ENCODE results near the gene FAM241A. TPM values are rescaled to one million over a fixed set of nuclear protein-coding genes. Genes with fewer than 3 reads are reported as not detected.

The FAM241A gene
- total and polyA plus RNA-seq, 2 of the 13 experiments (the other 11 are each of a cell fraction or from before 2014, with no cell fraction given), result 0.61 to 0.69 TPM

DNA sequence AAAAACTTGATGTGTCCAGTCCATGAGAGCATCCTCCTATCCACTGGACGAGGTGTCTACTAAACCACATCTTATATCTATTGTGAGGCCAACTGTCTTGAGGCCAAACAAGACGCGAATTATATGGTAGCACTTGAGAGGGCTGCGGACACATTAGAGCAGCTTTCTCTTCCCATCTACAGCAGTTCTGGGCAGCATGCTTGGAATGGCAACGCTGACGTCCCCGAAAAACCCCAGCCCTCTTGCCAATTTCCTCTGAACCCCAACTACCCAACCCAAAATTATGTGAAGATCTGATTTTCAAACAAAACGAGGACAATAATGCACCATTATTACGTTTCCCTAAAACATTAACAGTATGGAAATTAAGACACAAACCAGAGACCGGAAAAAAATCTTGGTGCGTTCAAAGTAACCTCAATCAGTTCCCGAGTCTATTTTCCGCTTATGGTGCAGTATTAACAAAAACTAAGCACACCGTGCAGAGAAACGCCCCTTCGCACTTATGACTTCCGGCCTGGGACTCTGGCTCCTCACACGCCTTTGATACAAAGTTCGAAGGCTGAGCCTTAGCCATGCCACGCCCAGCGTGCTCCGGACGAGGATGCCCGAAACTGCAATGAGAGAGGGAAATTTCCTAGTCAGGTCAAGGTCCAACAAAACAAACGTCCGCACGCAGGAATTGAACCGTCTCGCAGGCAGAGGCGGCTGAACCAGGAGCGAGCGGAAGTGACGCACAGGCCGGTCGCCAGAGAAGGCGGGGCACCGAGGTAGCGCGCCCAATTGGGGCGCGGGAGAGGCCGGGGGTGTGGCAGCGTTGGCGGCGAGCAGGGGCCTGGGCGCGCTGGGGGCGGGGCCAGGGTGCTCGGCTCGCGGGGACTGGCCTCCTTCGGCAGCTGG is 85.9 kb downstream of the FAM241A start (continued):
- no peak for TF ChIP-seq KLF15 (CRISPR knock-in tag; IDR thresholded peaks at IDR 0.05; ENCODE audit: borderline replicate concordance)
- peak; percentile 24; the same call in 1 of the 2 replicates for TF ChIP-seq ZNF414 (CRISPR knock-in tag; IDR thresholded peaks at IDR 0.05)
- TF ChIP-seq, protein P1, sequence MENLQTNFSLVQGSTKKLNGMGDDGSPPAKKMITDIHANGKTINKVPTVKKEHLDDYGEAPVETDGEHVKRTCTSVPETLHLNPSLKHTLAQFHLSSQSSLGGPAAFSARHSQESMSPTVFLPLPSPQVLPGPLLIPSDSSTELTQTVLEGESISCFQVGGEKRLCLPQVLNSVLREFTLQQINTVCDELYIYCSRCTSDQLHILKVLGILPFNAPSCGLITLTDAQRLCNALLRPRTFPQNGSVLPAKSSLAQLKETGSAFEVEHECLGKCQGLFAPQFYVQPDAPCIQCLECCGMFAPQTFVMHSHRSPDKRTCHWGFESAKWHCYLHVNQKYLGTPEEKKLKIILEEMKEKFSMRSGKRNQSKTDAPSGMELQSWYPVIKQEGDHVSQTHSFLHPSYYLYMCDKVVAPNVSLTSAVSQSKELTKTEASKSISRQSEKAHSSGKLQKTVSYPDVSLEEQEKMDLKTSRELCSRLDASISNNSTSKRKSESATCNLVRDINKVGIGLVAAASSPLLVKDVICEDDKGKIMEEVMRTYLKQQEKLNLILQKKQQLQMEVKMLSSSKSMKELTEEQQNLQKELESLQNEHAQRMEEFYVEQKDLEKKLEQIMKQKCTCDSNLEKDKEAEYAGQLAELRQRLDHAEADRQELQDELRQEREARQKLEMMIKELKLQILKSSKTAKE (CRISPR knock-in tag; IDR thresholded peaks at IDR 0.05; ENCODE audit: borderline replicate concordance), result peak; percentile 59; the same call in 1 of the 2 replicates
- TF ChIP-seq, protein P2, sequence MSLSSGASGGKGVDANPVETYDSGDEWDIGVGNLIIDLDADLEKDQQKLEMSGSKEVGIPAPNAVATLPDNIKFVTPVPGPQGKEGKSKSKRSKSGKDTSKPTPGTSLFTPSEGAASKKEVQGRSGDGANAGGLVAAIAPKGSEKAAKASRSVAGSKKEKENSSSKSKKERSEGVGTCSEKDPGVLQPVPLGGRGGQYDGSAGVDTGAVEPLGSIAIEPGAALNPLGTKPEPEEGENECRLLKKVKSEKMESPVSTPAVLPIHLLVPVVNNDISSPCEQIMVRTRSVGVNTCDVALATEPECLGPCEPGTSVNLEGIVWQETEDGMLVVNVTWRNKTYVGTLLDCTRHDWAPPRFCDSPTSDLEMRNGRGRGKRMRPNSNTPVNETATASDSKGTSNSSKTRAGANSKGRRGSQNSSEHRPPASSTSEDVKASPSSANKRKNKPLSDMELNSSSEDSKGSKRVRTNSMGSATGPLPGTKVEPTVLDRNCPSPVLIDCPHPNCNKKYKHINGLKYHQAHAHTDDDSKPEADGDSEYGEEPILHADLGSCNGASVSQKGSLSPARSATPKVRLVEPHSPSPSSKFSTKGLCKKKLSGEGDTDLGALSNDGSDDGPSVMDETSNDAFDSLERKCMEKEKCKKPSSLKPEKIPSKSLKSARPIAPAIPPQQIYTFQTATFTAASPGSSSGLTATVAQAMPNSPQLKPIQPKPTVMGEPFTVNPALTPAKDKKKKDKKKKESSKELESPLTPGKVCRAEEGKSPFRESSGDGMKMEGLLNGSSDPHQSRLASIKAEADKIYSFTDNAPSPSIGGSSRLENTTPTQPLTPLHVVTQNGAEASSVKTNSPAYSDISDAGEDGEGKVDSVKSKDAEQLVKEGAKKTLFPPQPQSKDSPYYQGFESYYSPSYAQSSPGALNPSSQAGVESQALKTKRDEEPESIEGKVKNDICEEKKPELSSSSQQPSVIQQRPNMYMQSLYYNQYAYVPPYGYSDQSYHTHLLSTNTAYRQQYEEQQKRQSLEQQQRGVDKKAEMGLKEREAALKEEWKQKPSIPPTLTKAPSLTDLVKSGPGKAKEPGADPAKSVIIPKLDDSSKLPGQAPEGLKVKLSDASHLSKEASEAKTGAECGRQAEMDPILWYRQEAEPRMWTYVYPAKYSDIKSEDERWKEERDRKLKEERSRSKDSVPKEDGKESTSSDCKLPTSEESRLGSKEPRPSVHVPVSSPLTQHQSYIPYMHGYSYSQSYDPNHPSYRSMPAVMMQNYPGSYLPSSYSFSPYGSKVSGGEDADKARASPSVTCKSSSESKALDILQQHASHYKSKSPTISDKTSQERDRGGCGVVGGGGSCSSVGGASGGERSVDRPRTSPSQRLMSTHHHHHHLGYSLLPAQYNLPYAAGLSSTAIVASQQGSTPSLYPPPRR (CRISPR knock-in tag; IDR thresholded peaks at IDR 0.05; ENCODE audit: borderline replicate concordance), result no peak; the same call in 1 of the 2 replicates
- TF ChIP-seq ZNF546 (CRISPR knock-in tag; conservative IDR thresholded peaks at IDR 0.05), result 0 out of 2 replicates have a peak, but pooled peaks have one; percentile 3
- no peak; the same call in 1 of the 2 replicates for TF ChIP-seq ZNF607 (CRISPR knock-in tag; IDR thresholded peaks at IDR 0.05; ENCODE audit: borderline replicate concordance)
- no peak for TF ChIP-seq ZNF24 (IDR thresholded peaks at IDR 0.05)
- no peak for TF ChIP-seq JUND (CRISPR knock-in tag; IDR thresholded peaks at IDR 0.05)
- 0 out of 2 replicates have a peak, but pooled peaks have one; percentile 37 for TF ChIP-seq TMF1 (CRISPR knock-in tag; IDR thresholded peaks at IDR 0.05; ENCODE audit: low read depth)
- TF ChIP-seq BHLHE40 (IDR thresholded peaks at IDR 0.05; ENCODE audit: low read length), result peak; percentile 29; the same call in 1 of the 2 replicates
- TF ChIP-seq ISL2 (CRISPR knock-in tag; IDR thresholded peaks at IDR 0.05), result peak; percentile 76
- TF ChIP-seq SMAD3 (CRISPR knock-in tag; IDR thresholded peaks at IDR 0.05), result peak; percentile 65; the same call in 1 of the 2 replicates
- TF ChIP-seq ZNF562 (CRISPR knock-in tag; IDR thresholded peaks at IDR 0.05; ENCODE audit: borderline replicate concordance), result no peak
- TF ChIP-seq NR2F1 (CRISPR knock-in tag; IDR thresholded peaks at IDR 0.05), result no peak
- TF ChIP-seq ZNF446 (CRISPR knock-in tag; IDR thresholded peaks at IDR 0.05), result no peak
- no peak for TF ChIP-seq ZNF530 (CRISPR knock-in tag; IDR thresholded peaks at IDR 0.05; ENCODE audit: low read depth)
- TF ChIP-seq POLR2AphosphoS5 (IDR thresholded peaks at IDR 0.05; ENCODE audit: low read depth, low read length), result peak; percentile 54
- no peak for TF ChIP-seq PCBP2 (optimal IDR thresholded peaks at IDR 0.05; ENCODE audit: low read depth, low read length, poor library complexity, severe bottlenecking)
- no peak; the same call in 1 of the 2 replicates for TF ChIP-seq SNAPC2 (CRISPR knock-in tag; IDR thresholded peaks at IDR 0.05)
- no peak for TF ChIP-seq TRIM22 (IDR thresholded peaks at IDR 0.05)

Data from HepG2 (cell line).